Activated T-helper 17 cell treated with anti-CD3 and anti-CD28 coated beads, Interleukin-2, amount 50 U/mL, for 72 hours (primary cell): ENCODE measurements around the gene ASCC3. TPM values are rescaled to one million over a fixed set of nuclear protein-coding genes. Genes with fewer than 3 reads are reported as not detected.

ENCODE experiments used
- ATAC-seq: fragments of 150-1000 bp; cut with Tn5 transposase; replicated peaks from 2 replicates; pipeline ENCODE4 v1.10.0; 2021; ENCODE audit warnings: mild to moderate bottlenecking, moderate library complexity
- H3K27ac Mint-ChIP-seq: one replicate; pipeline ENCODE4 v1.8.0; 2022; ENCODE audit warnings: mixed read lengths
- H3K27me3 Mint-ChIP-seq: one replicate; pipeline ENCODE4 v1.8.0; 2022; ENCODE audit warnings: mixed read lengths
- H3K36me3 Mint-ChIP-seq: one replicate; pipeline ENCODE4 v1.8.0; 2022; ENCODE audit warnings: low read depth, mild to moderate bottlenecking, mixed read lengths
- H3K4me1 Mint-ChIP-seq: one replicate; pipeline ENCODE4 v1.8.0; 2022; ENCODE audit warnings: mixed read lengths
- H3K4me3 Mint-ChIP-seq: one replicate; pipeline ENCODE4 v1.8.0; 2022; ENCODE audit warnings: mild to moderate bottlenecking, mixed read lengths
- H3K9me3 Mint-ChIP-seq: one replicate; pipeline ENCODE4 v1.8.0; 2022; ENCODE audit warnings: mixed read lengths
- total RNA-seq, 2 donors: library from RNA; stranded (reverse); gene quantifications; one replicate each; pipeline ENCODE4 v1.2.3, GENCODE V29; 2022

Gene ASCC3
- total RNA-seq, 2 donors from 2014 or later = 58.0 to 87.2 TPM

DNA sequence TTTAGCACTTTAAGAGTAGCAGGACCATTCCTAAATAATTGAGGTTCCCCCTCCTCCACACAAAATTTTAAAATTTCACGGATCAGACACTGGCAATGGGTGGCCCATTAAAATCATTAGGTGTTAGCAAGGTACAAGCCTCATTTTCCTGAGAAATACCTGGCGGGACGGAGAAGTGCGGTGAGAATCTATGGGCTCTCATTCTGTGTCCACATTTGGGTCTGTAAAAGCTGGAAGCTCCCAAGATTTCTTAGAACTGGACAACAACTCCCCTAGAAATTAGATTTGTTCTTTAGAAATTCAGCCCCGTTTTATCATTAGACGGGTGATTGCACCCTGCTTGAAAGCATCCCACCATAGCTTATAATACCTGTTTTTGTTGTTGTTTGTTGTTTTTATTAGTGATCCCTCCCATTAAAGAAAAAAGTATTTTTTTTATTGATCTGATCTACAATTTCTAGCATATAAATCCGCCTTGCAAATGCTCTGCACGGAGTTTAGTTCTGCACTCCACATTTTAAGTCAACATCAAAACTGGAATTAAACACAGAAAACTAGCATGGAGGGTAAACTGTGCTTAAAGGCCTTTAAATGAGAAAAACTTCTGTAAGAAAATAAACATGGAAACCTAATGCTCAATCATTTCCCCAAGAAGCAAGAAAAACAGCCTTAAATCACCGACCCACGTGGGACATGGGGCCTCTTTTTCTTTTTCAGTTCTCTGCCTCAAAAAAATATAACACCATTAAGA, 422.1 kb downstream of the ASCC3 start:
- ATAC-seq = no peak
- H3K27ac Mint-ChIP-seq = no peak overlapping the region
- H3K4me3 Mint-ChIP-seq = no peak overlapping the region
- H3K27me3 Mint-ChIP-seq = peaks cover 73% of the 10 kb centered on the region
- H3K4me1 Mint-ChIP-seq = no peaks in the 10 kb centered on the region
- peaks cover 41% of the 10 kb centered on the region for H3K36me3 Mint-ChIP-seq
- H3K9me3 Mint-ChIP-seq = no peaks in the 10 kb centered on the region
